HepG2 (cell line): ENCODE data around the gene EIF1. TPM values are rescaled to one million over a fixed set of nuclear protein-coding genes. Genes with fewer than 3 reads are reported as not detected.

Experiments used
- BCLAF1 ChIP-seq: fragments of 450-650 bp; IDR thresholded peaks from 2 replicates; pipeline ENCODE4 v1.6.1; 2017; ENCODE audit warnings: mild to moderate bottlenecking
- CEBPG ChIP-seq: IDR thresholded peaks from 2 replicates; pipeline ENCODE4 v1.6.1; 2016
- HOXA3 ChIP-seq: sonication (generic); formaldehyde crosslinking; IDR thresholded peaks from 2 replicates; pipeline ENCODE4 v1.5.0; 2020; ENCODE audit warnings: missing genetic modification reagents
- IKZF1 ChIP-seq: fragments of 450-650 bp; IDR thresholded peaks from 2 replicates; pipeline ENCODE4 v1.7.1; 2016
- IKZF4 ChIP-seq: sonication (generic); formaldehyde crosslinking; IDR thresholded peaks from 2 replicates; pipeline ENCODE4 v1.5.1; 2020; ENCODE audit warnings: borderline replicate concordance, mild to moderate bottlenecking, low read depth, missing genetic modification reagents; ENCODE audit errors: not compliant biosample characterization
- NCOA2 ChIP-seq: sonication (generic); formaldehyde crosslinking; IDR thresholded peaks from 2 replicates; pipeline ENCODE4 v1.8.0; 2022; ENCODE audit warnings: inconsistent platforms
- PATZ1 ChIP-seq: sonication (generic); formaldehyde crosslinking; IDR thresholded peaks from 2 replicates; pipeline ENCODE4 v1.4.0; 2020; ENCODE audit warnings: missing genetic modification reagents
- POLR2G ChIP-seq: fragments of 200-400 bp; formaldehyde crosslinking; IDR thresholded peaks from 2 replicates; pipeline ENCODE4 v1.6.1; 2018; ENCODE audit warnings: mild to moderate bottlenecking, low read depth, low read length, moderate library complexity
- RCOR2 ChIP-seq: IDR thresholded peaks from 2 replicates; pipeline ENCODE4 v1.6.1; 2016; ENCODE audit warnings: missing biosample characterization, missing genetic modification reagents
- RFXAP ChIP-seq: sonication (generic); formaldehyde crosslinking; IDR thresholded peaks from 2 replicates; pipeline ENCODE4 v1.4.0; 2020; ENCODE audit warnings: missing genetic modification reagents, borderline replicate concordance
- THYN1 ChIP-seq: sonication (generic); formaldehyde crosslinking; IDR thresholded peaks from 2 replicates; pipeline ENCODE4 v1.8.1; 2023; ENCODE audit warnings: low read depth, mild to moderate bottlenecking, moderate library complexity, missing genetic modification reagents, borderline replicate concordance
- TOPORS ChIP-seq: sonication (generic); formaldehyde crosslinking; IDR thresholded peaks from 2 replicates; pipeline ENCODE4 v1.8.0; 2023; ENCODE audit warnings: mild to moderate bottlenecking, missing genetic modification reagents
- ZFP41 ChIP-seq: sonication (generic); formaldehyde crosslinking; IDR thresholded peaks from 2 replicates; pipeline ENCODE4 v1.4.0; 2020; ENCODE audit warnings: mild to moderate bottlenecking, missing genetic modification reagents, borderline replicate concordance
- ZNF317 ChIP-seq: sonication (generic); formaldehyde crosslinking; IDR thresholded peaks from 2 replicates; pipeline ENCODE4 v1.5.0; 2020; ENCODE audit warnings: mild to moderate bottlenecking, missing genetic modification reagents
- ZNF484 ChIP-seq: sonication (generic); formaldehyde crosslinking; IDR thresholded peaks from 2 replicates; pipeline ENCODE4 v1.5.1; 2020; ENCODE audit warnings: mild to moderate bottlenecking, low read depth, missing genetic modification reagents, borderline replicate concordance
- ZNF510 ChIP-seq: sonication (generic); formaldehyde crosslinking; IDR thresholded peaks from 2 replicates; pipeline ENCODE4 v1.4.0; 2020; ENCODE audit warnings: low read depth, mild to moderate bottlenecking, missing genetic modification reagents
- ZNF703 ChIP-seq: sonication (generic); formaldehyde crosslinking; IDR thresholded peaks from 2 replicates; pipeline ENCODE4 v1.5.1; 2020; ENCODE audit warnings: missing genetic modification reagents, mild to moderate bottlenecking, moderate library complexity, borderline replicate concordance
- ZNF709 ChIP-seq: sonication (generic); formaldehyde crosslinking; IDR thresholded peaks from 2 replicates; pipeline ENCODE4 v1.5.0; 2020; ENCODE audit warnings: mild to moderate bottlenecking, missing genetic modification reagents
- ZNF841 ChIP-seq: sonication (generic); formaldehyde crosslinking; IDR thresholded peaks from 2 replicates; pipeline ENCODE4 v1.8.1; 2023; ENCODE audit warnings: missing genetic modification reagents, borderline replicate concordance
- polyA plus RNA-seq, 8 experiments: library from polyadenylated mRNA; depleted of rRNA in 3 of 8; stranded (reverse) in 7 of 8; unstranded in 1 of 8; fragments of >200 nt; fragmentation: Illumina TruSeq in 4 of 8; extraction: Trizol in 4 of 8; gene quantifications; 2 replicates each; pipeline versions ENCODE4 v1.2.1 to v1.2.3, GENCODE V29; 2011 to 2016; ENCODE audit warnings: low read depth in 4 of 8, missing spikeins in 1 of 8, mixed read lengths in 1 of 8; ENCODE audit not compliant: insufficient read depth in 1 of 8
- total RNA-seq, 5 experiments: library from RNA; depleted of rRNA; stranded (reverse); fragments of >200 nt; fragmentation: Illumina TruSeq; extraction: Trizol; gene quantifications; 2 replicates each; pipeline ENCODE4 v1.2.3, GENCODE V29; 2016; ENCODE audit warnings: low read depth in 1 of 5
- TF ChIP-seq, protein P1 (sequence below): sonication (generic); formaldehyde crosslinking; IDR thresholded peaks from 2 replicates; pipeline ENCODE4 v1.4.0; 2020; ENCODE audit warnings: missing genetic modification reagents
- TF ChIP-seq, protein P2 (sequence below): sonication (generic); formaldehyde crosslinking; IDR thresholded peaks from 2 replicates; pipeline ENCODE4 v1.9.0; 2021; ENCODE audit warnings: missing genetic modification reagents, borderline replicate concordance

EIF1 gene
- total and polyA plus RNA-seq, 2 of the 13 experiments (the other 11 are each of a cell fraction or from before 2014, with no cell fraction given), result 147 to 517 TPM

DNA sequence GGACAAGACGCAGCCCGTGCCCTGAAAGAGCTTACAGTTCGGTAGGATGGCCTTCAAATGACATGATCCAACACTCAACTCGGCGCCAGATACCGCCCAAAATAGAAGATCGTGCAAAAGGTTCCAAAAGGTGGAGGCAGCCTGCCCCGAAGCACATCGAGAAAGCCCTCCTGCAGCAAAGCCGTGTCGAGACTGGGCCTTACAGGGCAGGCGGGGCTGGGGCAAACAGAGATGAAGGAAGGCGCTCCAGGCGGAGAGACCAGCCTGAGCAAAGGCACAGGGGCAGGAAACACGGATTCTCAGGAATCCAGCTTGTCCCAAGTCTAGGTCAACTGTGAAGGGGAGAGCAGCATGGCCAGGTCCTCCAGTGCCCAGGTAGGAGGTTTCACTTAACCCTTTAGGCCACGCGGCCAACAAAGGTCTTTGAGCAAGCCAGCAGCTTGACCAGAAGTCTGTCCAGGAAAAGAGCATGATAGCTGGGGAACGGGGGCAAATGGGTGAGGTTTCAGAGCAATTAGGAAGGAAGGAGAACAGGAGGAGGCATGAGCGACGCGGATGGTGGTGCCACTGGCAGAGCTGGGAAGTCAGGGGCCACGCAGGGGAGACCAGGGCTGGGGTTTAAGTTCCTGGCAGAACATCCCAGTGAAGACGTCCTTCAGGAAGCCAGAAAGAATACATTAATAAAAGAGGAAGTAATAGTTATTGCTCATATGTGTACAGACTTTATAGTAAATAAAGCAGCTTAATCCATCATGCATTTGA is 21.2 kb upstream of the EIF1 start (continued):
- TF ChIP-seq BCLAF1 (no peak), ZNF484 (CRISPR knock-in tag) (no peak), ZNF703 (CRISPR knock-in tag) (no peak), TOPORS (CRISPR knock-in tag) (no peak), HOXA3 (CRISPR knock-in tag) (0 out of 2 replicates have a peak, but pooled peaks have one; percentile 20), ZNF317 (0 out of 2 replicates have a peak, but pooled peaks have one; percentile 3), PATZ1 (CRISPR knock-in tag) (no peak), NCOA2 (CRISPR knock-in tag) (no peak), ZNF709 (CRISPR knock-in tag) (no peak), RFXAP (CRISPR knock-in tag) (0 out of 2 replicates have a peak, but pooled peaks have one; percentile 0), POLR2G (no peak), CEBPG (CRISPR knock-in tag) (no peak), ZNF841 (no peak), ZNF510 (CRISPR knock-in tag) (no peak), RCOR2 (CRISPR knock-in tag) (no peak), IKZF1 (no peak), IKZF4 (CRISPR knock-in tag) (no peak), THYN1 (CRISPR knock-in tag) (no peak), ZFP41 (CRISPR knock-in tag) (no peak)
- TF ChIP-seq, protein P1, sequence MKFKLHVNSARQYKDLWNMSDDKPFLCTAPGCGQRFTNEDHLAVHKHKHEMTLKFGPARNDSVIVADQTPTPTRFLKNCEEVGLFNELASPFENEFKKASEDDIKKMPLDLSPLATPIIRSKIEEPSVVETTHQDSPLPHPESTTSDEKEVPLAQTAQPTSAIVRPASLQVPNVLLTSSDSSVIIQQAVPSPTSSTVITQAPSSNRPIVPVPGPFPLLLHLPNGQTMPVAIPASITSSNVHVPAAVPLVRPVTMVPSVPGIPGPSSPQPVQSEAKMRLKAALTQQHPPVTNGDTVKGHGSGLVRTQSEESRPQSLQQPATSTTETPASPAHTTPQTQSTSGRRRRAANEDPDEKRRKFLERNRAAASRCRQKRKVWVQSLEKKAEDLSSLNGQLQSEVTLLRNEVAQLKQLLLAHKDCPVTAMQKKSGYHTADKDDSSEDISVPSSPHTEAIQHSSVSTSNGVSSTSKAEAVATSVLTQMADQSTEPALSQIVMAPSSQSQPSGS (CRISPR knock-in tag), result no peak
- TF ChIP-seq, protein P2, sequence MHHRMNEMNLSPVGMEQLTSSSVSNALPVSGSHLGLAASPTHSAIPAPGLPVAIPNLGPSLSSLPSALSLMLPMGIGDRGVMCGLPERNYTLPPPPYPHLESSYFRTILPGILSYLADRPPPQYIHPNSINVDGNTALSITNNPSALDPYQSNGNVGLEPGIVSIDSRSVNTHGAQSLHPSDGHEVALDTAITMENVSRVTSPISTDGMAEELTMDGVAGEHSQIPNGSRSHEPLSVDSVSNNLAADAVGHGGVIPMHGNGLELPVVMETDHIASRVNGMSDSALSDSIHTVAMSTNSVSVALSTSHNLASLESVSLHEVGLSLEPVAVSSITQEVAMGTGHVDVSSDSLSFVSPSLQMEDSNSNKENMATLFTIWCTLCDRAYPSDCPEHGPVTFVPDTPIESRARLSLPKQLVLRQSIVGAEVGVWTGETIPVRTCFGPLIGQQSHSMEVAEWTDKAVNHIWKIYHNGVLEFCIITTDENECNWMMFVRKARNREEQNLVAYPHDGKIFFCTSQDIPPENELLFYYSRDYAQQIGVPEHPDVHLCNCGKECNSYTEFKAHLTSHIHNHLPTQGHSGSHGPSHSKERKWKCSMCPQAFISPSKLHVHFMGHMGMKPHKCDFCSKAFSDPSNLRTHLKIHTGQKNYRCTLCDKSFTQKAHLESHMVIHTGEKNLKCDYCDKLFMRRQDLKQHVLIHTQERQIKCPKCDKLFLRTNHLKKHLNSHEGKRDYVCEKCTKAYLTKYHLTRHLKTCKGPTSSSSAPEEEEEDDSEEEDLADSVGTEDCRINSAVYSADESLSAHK (CRISPR knock-in tag), result no peak
